Esophagus squamous epithelium (tissue), 5 donors: Measurements from ENCODE around the gene BIN1. TPM values are rescaled to one million over a fixed set of nuclear protein-coding genes. Genes with fewer than 3 reads are reported as not detected.

Source experiments
- DNase-seq: peaks from one replicate; lab custom pipeline; 2025; lab: John Stamatoyannopoulos, UW
- H3K27ac ChIP-seq, 4 donors: fragments of 200-600 bp; sonication (generic); one replicate each; pipeline ENCODE4 v1.5.1; 2016 to 2019; ENCODE audit warnings: mild to moderate bottlenecking in 1 of 4
- H3K27me3 ChIP-seq, 4 donors: fragments of 200-600 bp; sonication (generic); 1 replicate in 3 of 4; 2 replicates in 1 of 4; pipeline versions ENCODE4 v1.5.1 to v1.6.0; 2017 to 2021; ENCODE audit warnings: antibody characterized with exemption in 1 of 4
- H3K36me3 ChIP-seq, 3 donors: fragments of 200-600 bp; sonication (generic); one replicate each; pipeline ENCODE4 v1.5.1; 2016 to 2019
- H3K4me1 ChIP-seq, 3 donors: fragments of 200-600 bp; sonication (generic); one replicate each; pipeline ENCODE4 v1.5.1; 2017 to 2019
- H3K4me3 ChIP-seq, 4 donors: fragments of 200-600 bp; sonication (generic); 1 replicate in 3 of 4; 2 replicates in 1 of 4; pipeline ENCODE4 v1.5.1; 2016 to 2019; ENCODE audit warnings: mild to moderate bottlenecking in 2 of 4, moderate library complexity in 1 of 4
- H3K9me3 ChIP-seq, 3 donors: fragments of 200-600 bp; sonication (generic); one replicate each; pipeline ENCODE4 v1.5.1; 2016 to 2019
- CTCF ChIP-seq, 6 experiments: fragments of 450-650 bp in 4 of 6; fragments of 200-600 bp in 2 of 6; sonication (generic) in 2 of 6; IDR thresholded peaks; one replicate each; pipeline ENCODE4 v1.5.1; 2016 to 2019; ENCODE audit warnings: antibody characterized with exemption in 6 of 6, mild to moderate bottlenecking in 4 of 6, moderate library complexity in 4 of 6
- POLR2A ChIP-seq, 4 donors: fragments of 450-650 bp; IDR thresholded peaks; one replicate each; pipeline ENCODE4 v1.6.1; 2017; ENCODE audit warnings: antibody characterized with exemption in 4 of 4, mild to moderate bottlenecking in 4 of 4, moderate library complexity in 3 of 4
- WGBS, 2 donors: methylation state at CpG; one replicate each; pipeline ENCODE4 v1.1.5; 2018; 5-methylcytosine and 5-hydroxymethylcytosine counted together
- intact Hi-C: fragments of 100-400 bp; cut with DNase I; formaldehyde crosslinking; loops from one replicate; pipeline ENCODE4 v1.15.0; 2022
- total RNA-seq, 4 donors: library from RNA; depleted of rRNA; stranded (reverse); fragments of >200 nt; gene quantifications; one replicate each; pipeline ENCODE4 v1.1.0, GENCODE V29; 2016
- donor health status: DM: yes; HTN: yes; CAD: no.

BIN1 gene
- total RNA-seq, 4 donors from 2014 or later = 10.8 to 23.3 (median 15.5) TPM

GRCh38 chr2:127017548-127017947 is 89.4 kb downstream of the BIN1 start:
- no peaks in the 10 kb centered on the region for H3K36me3 ChIP-seq
- no peak for TF ChIP-seq POLR2A (IDR thresholded peaks at IDR 0.05)
- no peak for TF ChIP-seq CTCF (IDR thresholded peaks at IDR 0.05)
- 86 to 91% methylated on average over 5 of the region's 5 CpGs for WGBS, 2 donors

GRCh38 chr2:127016329-127016728 is 90.6 kb downstream of the BIN1 start:
- intact Hi-C loops = no loop called here
- Histone ChIP-seq H3K4me3 (no peak overlapping the region), H3K9me3 (no peaks in the 10 kb centered on the region), H3K4me1 (no peaks in the 10 kb centered on the region), H3K27me3 (peaks cover 0 to 39% (median 0%) of the 10 kb centered on the region in 4 donors), H3K27ac (no peak overlapping the region), H3K36me3 (no peaks in the 10 kb centered on the region)
- TF ChIP-seq POLR2A (IDR thresholded peaks at IDR 0.05) (no peak), CTCF (IDR thresholded peaks at IDR 0.05) (no peak)
- WGBS, 2 donors = 91 to 92% methylated on average over 5 to 18 of the region's 24 CpGs
- DNase-seq = no peak

More at GRCh38 chr2:127017548-127017947, 89.4 kb downstream of the BIN1 start:
- intact Hi-C loops = no loop called here
- H3K4me3 ChIP-seq = no peak overlapping the region
- peaks cover 0 to 29% (median 0%) of the 10 kb centered on the region in 4 donors for H3K27me3 ChIP-seq
- H3K27ac ChIP-seq = no peak overlapping the region
- no peaks in the 10 kb centered on the region for H3K9me3 ChIP-seq
- no peak for DNase-seq
- no peaks in the 10 kb centered on the region for H3K4me1 ChIP-seq

- peaks cover 0 to 43% (median 0%) of the 10 kb centered on the region in 4 donors for H3K27me3 ChIP-seq
- no peak overlapping the region for H3K4me3 ChIP-seq
- H3K36me3 ChIP-seq = no peaks in the 10 kb centered on the region
- intact Hi-C loops = no loop called here
- no peak for DNase-seq
- H3K27ac ChIP-seq = no peak overlapping the region
- WGBS, 2 donors = 71 to 73% methylated on average over 7 to 8 of the region's 8 CpGs
- H3K4me1 ChIP-seq = no peaks in the 10 kb centered on the region
- no peaks in the 10 kb centered on the region for H3K9me3 ChIP-seq
- no peak for TF ChIP-seq POLR2A (IDR thresholded peaks at IDR 0.05)
These were observed 91.6 kb downstream of the BIN1 start for GRCh38 chr2:127015106-127015910.

- intact Hi-C loops = no loop called here
- Histone ChIP-seq H3K27ac (no peak overlapping the region), H3K4me1 (no peaks in the 10 kb centered on the region), H3K4me3 (no peak overlapping the region), H3K36me3 (no peaks in the 10 kb centered on the region), H3K9me3 (no peaks in the 10 kb centered on the region), H3K27me3 (peaks cover 0 to 43% (median 0%) of the 10 kb centered on the region in 4 donors)
- 18% methylated on average over 4 of the region's 4 CpGs for WGBS, 2 donors
- DNase-seq = no peak
- TF ChIP-seq POLR2A (IDR thresholded peaks at IDR 0.05) (no peak), CTCF (IDR thresholded peaks at IDR 0.05) (no peak)
These were observed 92.3 kb downstream of the BIN1 start for GRCh38 chr2:127014630-127015029.

GRCh38 chr2:127014224-127014623 is 92.7 kb downstream of the BIN1 start:
- intact Hi-C loops = no loop called here
- Histone ChIP-seq H3K27ac (no peak overlapping the region), H3K36me3 (no peaks in the 10 kb centered on the region), H3K4me3 (no peak overlapping the region), H3K9me3 (no peaks in the 10 kb centered on the region), H3K27me3 (peaks cover 0 to 43% (median 0%) of the 10 kb centered on the region in 4 donors), H3K4me1 (no peaks in the 10 kb centered on the region)
- no peak for DNase-seq
- TF ChIP-seq POLR2A (IDR thresholded peaks at IDR 0.05) = no peak
- 25 to 44% methylated on average over 1 of the region's 1 CpG for WGBS, 2 donors

- intact Hi-C loops = no loop called here
- Histone ChIP-seq H3K36me3 (no peaks in the 10 kb centered on the region), H3K4me1 (no peaks in the 10 kb centered on the region), H3K27ac (no peak overlapping the region), H3K4me3 (no peak overlapping the region), H3K27me3 (peaks cover 0 to 43% (median 0%) of the 10 kb centered on the region in 4 donors), H3K9me3 (no peaks in the 10 kb centered on the region)
- no peak for TF ChIP-seq POLR2A (IDR thresholded peaks at IDR 0.05)
- no peak for TF ChIP-seq CTCF (IDR thresholded peaks at IDR 0.05)
- DNase-seq = no peak
- WGBS, 2 donors = 34 to 38% methylated on average over 7 of the region's 7 CpGs
These were observed 94.1 kb downstream of the BIN1 start for GRCh38 chr2:127012868-127013267.
